ENCODE data around the gene MED15.

The MED15 gene

DNA sequence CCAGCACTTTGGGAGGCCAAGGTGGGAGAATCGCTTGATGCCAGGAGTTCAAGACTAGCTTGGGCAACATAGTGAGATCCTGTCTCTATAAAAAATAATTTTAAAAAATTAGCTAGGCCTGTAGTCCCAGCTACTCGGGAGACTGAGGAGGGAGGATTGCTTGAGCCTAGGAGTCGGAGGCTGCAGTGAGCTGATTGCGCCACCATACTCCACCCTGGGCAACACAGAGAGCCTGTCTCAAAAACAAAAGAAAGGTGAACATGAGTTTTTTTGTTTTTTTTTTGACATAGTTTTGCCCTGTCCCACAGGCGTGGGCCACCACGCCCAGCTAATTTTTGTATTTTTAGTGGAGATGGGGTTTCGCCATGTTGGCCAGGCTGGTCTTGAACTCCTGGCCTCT is 17.6 kb downstream of the MED15 start:
- Histone ChIP-seq H3K9ac (ENCODE audit: low read depth, low read length, poor library complexity, severe bottlenecking) (no peak overlapping the region), H3K27me3 (ENCODE audit: insufficient read depth, low read length, poor library complexity, severe bottlenecking) (no peaks in the 10 kb centered on the region), H3K4me1 (ENCODE audit: insufficient read depth, low read length, poor library complexity, severe bottlenecking) (peaks cover 15% of the 10 kb centered on the region), H3K9me3 (ENCODE audit: insufficient read depth, low read depth, low read length) (no peaks in the 10 kb centered on the region), H3K79me2 (ENCODE audit: insufficient read depth, low read length) (peaks cover 95% of the 10 kb centered on the region), H3K9me2 (replicated peaks; ENCODE audit: low read depth, low read length) (no peaks in the 10 kb centered on the region), H3K4me3 (ENCODE audit: low read length, poor library complexity, severe bottlenecking) (no peak overlapping the region), H2AFZ (ENCODE audit: low read length) (no peak overlapping the region), H3F3A (ENCODE audit: low read depth) (no peaks in the 10 kb centered on the region), H3K36me3 (ENCODE audit: insufficient read depth, low read length) (peaks cover 47% of the 10 kb centered on the region; the same call in 1 of the 2 replicates), H4K20me1 (ENCODE audit: insufficient read depth, low read length, poor library complexity, severe bottlenecking) (peaks cover 62% of the 10 kb centered on the region), H3K4me2 (ENCODE audit: low read depth, low read length, poor library complexity, severe bottlenecking) (no peak overlapping the region)
- TF ChIP-seq, protein P1, sequence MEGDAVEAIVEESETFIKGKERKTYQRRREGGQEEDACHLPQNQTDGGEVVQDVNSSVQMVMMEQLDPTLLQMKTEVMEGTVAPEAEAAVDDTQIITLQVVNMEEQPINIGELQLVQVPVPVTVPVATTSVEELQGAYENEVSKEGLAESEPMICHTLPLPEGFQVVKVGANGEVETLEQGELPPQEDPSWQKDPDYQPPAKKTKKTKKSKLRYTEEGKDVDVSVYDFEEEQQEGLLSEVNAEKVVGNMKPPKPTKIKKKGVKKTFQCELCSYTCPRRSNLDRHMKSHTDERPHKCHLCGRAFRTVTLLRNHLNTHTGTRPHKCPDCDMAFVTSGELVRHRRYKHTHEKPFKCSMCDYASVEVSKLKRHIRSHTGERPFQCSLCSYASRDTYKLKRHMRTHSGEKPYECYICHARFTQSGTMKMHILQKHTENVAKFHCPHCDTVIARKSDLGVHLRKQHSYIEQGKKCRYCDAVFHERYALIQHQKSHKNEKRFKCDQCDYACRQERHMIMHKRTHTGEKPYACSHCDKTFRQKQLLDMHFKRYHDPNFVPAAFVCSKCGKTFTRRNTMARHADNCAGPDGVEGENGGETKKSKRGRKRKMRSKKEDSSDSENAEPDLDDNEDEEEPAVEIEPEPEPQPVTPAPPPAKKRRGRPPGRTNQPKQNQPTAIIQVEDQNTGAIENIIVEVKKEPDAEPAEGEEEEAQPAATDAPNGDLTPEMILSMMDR (conservative IDR thresholded peaks at IDR 0.05; ENCODE audit: low read length): no peak

DNA sequence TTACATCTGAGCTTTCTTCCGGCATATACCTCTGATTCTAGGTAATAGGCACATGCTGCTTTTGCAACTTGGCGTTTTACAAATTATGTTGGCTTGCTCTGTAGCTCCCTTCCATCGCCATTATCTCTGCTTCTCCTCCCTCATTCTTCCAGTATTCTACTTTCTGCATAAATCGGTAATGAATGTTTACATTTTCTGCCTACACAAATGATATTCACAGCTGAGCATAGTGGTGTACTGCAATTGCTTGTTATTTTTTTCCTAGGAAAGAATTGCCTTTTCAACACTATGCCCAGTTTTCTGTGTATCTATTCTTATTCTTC is 18.9 kb downstream of the MED15 start:
- Histone ChIP-seq H3K9me2 (replicated peaks; ENCODE audit: low read depth, low read length) (no peaks in the 10 kb centered on the region), H3F3A (ENCODE audit: low read depth) (no peaks in the 10 kb centered on the region), H3K4me2 (ENCODE audit: low read depth, low read length, poor library complexity, severe bottlenecking) (no peak overlapping the region), H3K27me3 (ENCODE audit: insufficient read depth, low read length, poor library complexity, severe bottlenecking) (no peaks in the 10 kb centered on the region), H2AFZ (ENCODE audit: low read length) (no peak overlapping the region), H4K20me1 (ENCODE audit: insufficient read depth, low read length, poor library complexity, severe bottlenecking) (peaks cover 63% of the 10 kb centered on the region), H3K4me1 (ENCODE audit: insufficient read depth, low read length, poor library complexity, severe bottlenecking) (peaks cover 26% of the 10 kb centered on the region), H3K36me3 (ENCODE audit: insufficient read depth, low read length) (peaks cover 43% of the 10 kb centered on the region; the same call in 1 of the 2 replicates), H3K79me2 (ENCODE audit: insufficient read depth, low read length) (peaks cover 95% of the 10 kb centered on the region), H3K9me3 (ENCODE audit: insufficient read depth, low read depth, low read length) (no peaks in the 10 kb centered on the region), H3K4me3 (ENCODE audit: low read length, poor library complexity, severe bottlenecking) (no peak overlapping the region), H3K9ac (ENCODE audit: low read depth, low read length, poor library complexity, severe bottlenecking) (no peak overlapping the region)
- TF ChIP-seq, protein P1 (conservative IDR thresholded peaks at IDR 0.05; ENCODE audit: low read length): no peak
- no peak for TF ChIP-seq EZH2phosphoT487 (IDR thresholded peaks at IDR 0.05; ENCODE audit: borderline replicate concordance)

DNA sequence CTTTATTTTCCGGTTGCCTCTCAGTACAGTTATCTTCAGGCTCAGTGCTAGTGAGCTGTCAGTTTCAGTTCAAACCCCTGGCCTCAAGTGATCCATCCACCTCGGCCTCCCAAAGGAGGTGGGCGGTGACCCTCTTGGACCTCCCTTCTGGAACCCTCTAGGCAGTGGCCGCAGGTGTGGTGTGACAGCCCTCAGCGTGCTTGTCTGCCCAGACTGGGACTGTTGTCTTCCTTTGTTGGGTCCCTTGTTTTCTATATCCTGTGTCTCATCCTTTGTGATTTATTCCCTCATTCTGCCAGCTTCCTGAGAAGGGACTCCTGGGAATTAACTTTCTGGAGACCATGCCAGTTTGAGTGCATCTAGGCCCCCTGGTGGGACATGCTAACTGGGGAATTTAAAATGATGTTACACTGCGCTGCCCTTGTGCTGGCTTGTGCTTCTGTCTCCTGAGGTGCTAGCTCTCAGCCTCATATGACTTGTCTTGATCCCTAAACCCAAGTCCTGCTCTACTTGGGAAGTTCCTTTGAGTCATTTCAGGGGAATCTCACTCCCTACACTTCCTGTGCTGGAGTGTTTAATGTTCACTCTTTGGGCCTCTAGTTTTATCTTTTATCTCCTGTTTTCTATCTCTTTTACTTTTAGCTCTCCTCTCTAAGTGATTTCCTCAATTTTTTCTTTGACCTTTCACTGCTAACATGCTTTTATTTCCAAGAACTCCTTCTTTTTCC is 19.4 kb downstream of the MED15 start:
- Histone ChIP-seq H3K9ac (ENCODE audit: low read depth, low read length, poor library complexity, severe bottlenecking) (no peak overlapping the region), H4K20me1 (ENCODE audit: insufficient read depth, low read length, poor library complexity, severe bottlenecking) (peaks cover 67% of the 10 kb centered on the region), H3K36me3 (ENCODE audit: insufficient read depth, low read length) (peaks cover 43% of the 10 kb centered on the region; the same call in 1 of the 2 replicates), H2AFZ (ENCODE audit: low read length) (no peak overlapping the region), H3F3A (ENCODE audit: low read depth) (no peaks in the 10 kb centered on the region), H3K4me3 (ENCODE audit: low read length, poor library complexity, severe bottlenecking) (no peak overlapping the region), H3K4me1 (ENCODE audit: insufficient read depth, low read length, poor library complexity, severe bottlenecking) (peaks cover 30% of the 10 kb centered on the region), H3K4me2 (ENCODE audit: low read depth, low read length, poor library complexity, severe bottlenecking) (no peak overlapping the region), H3K9me3 (ENCODE audit: insufficient read depth, low read depth, low read length) (no peaks in the 10 kb centered on the region), H3K27me3 (ENCODE audit: insufficient read depth, low read length, poor library complexity, severe bottlenecking) (no peaks in the 10 kb centered on the region), H3K79me2 (ENCODE audit: insufficient read depth, low read length) (peaks cover 98% of the 10 kb centered on the region), H3K9me2 (replicated peaks; ENCODE audit: low read depth, low read length) (no peaks in the 10 kb centered on the region)
- TF ChIP-seq EZH2phosphoT487 (IDR thresholded peaks at IDR 0.05; ENCODE audit: borderline replicate concordance): no peak
- TF ChIP-seq, protein P1 (conservative IDR thresholded peaks at IDR 0.05; ENCODE audit: low read length): no peak
